Lung (tissue), 12 donors: ENCODE measurements around the gene PCDHB11. TPM values are rescaled to one million over a fixed set of nuclear protein-coding genes. Genes with fewer than 3 reads are reported as not detected.
"Not testable (repeated sequence)": the region's sequence is repeated elsewhere in the genome, so short reads cannot be mapped to it uniquely, and the experiment has no call there.

Experiments used
- ATAC-seq: fragments of 200-7000 bp; cut with Tn5 transposase; one replicate; pipeline ENCODE4 v1.9.1; 2020; ENCODE audit warnings: moderate number of reproducible peaks; ENCODE audit not compliant: insufficient read depth, low FRiP score
- DNase-seq, 3 donors: peaks; one replicate each; pipeline ENCODE4 v3.0.0-alpha.2; 2013 to 2017
- H3K27ac ChIP-seq, 2 donors: one replicate each; pipeline ENCODE4 v1.5.1; 2013; ENCODE audit warnings: mild to moderate bottlenecking in 2 of 2, moderate library complexity in 2 of 2, control low read depth in 1 of 2, inconsistent platforms in 1 of 2, low read depth in 1 of 2, low read length in 1 of 2
- H3K27me3 ChIP-seq, 3 donors: one replicate each; pipeline ENCODE4 v1.5.1; 2013; ENCODE audit warnings: low read length in 2 of 3; ENCODE audit not compliant: control insufficient read depth in 3 of 3, insufficient read depth in 3 of 3
- H3K36me3 ChIP-seq, 4 donors: one replicate each; pipeline ENCODE4 v1.5.1; 2013; ENCODE audit warnings: low read length in 4 of 4, mild to moderate bottlenecking in 1 of 4, moderate library complexity in 1 of 4; ENCODE audit not compliant: control insufficient read depth in 4 of 4, insufficient read depth in 4 of 4
- H3K4me1 ChIP-seq, 5 donors: one replicate each; pipeline ENCODE4 v1.5.1; 2013; ENCODE audit warnings: low read length in 5 of 5, mild to moderate bottlenecking in 2 of 5, moderate library complexity in 1 of 5; ENCODE audit not compliant: control insufficient read depth in 5 of 5, insufficient read depth in 5 of 5
- H3K4me3 ChIP-seq: one replicate; pipeline ENCODE4 v1.5.1; 2013; ENCODE audit warnings: mild to moderate bottlenecking, control low read depth, moderate library complexity
- H3K9ac ChIP-seq, 2 donors: one replicate each; pipeline ENCODE4 v1.5.1; 2013; ENCODE audit warnings: low read length in 2 of 2, control low read depth in 1 of 2; ENCODE audit not compliant: insufficient read depth in 1 of 2
- H3K9me3 ChIP-seq, 4 donors: one replicate each; pipeline ENCODE4 v1.5.1; 2013; ENCODE audit warnings: low read length in 3 of 4, mild to moderate bottlenecking in 1 of 4, moderate library complexity in 1 of 4; ENCODE audit not compliant: control insufficient read depth in 4 of 4, insufficient read depth in 3 of 4
- WGBS, 2 donors: extraction: QIAGEN DNeasy Blood & Tissue Kit; methylation state at CpG; one replicate each; pipeline ENCODE4 v1.1.7; 2013; 5-methylcytosine and 5-hydroxymethylcytosine counted together
- polyA plus RNA-seq, 2 donors: library from polyadenylated mRNA; stranded (reverse); fragments of 200-250 nt; gene quantifications; one replicate each; pipeline ENCODE4 v1.2.1, GENCODE V29; 2013
- total RNA-seq, 2 donors: library from RNA; depleted of rRNA in 1 of 2; stranded (reverse); fragments of >200 nt in 1 of 2; gene quantifications; one replicate each; pipeline ENCODE4 v1.2.1, GENCODE V29; 2014 to 2021
- TF ChIP-seq, protein P1 (sequence below): IDR thresholded peaks from 2 replicates; pipeline ENCODE4 v1.5.1; 2012; ENCODE audit warnings: mild to moderate bottlenecking; ENCODE audit errors: control extremely low read depth, extremely low read depth
- donor health status: control.
- donor health status: control.
- donor health status: Bipolar disorder and iron deficiency.
- donor health status: healthy.
- donor health status: DM: yes; HTN: yes; CAD: no.

PCDHB11 gene
- total and polyA plus RNA-seq, 4 donors, result 0.44 to 9.6 (median 1.4) TPM

DNA sequence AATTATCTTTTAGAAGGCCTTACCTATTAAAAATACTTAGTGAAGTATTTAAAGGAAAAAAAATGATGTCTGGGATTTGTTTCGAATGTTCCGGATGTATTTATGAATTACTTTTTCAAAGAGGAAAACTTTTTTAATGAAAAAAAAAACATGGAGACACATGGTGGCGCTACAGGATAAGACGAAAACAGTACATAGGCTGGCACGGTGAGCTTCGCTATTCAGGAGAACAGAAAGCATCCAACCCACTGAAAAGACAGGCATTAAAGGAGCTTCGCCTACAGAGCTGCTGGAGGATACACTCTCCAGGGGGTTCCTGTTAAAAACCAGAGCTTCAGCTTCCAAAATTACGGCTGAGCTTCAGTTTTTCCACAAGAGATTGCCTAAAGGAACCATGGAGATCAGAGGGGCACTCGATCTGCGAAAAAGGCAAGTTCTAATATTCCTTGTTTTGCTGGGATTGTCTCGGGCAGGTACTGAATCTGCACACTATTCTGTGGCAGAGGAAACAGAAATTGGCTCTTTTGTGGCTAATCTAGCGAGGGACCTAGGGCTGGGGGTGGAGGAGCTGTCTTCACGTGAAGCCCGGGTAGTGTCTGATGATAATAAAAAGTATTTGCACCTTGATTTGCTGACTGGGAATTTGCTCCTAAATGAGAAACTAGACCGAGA is 23.8 kb downstream of the PCDHB11 start, which contains the start of gene PCDHB14:
Gene PCDHB14, plus strand, starts transcription at position 232 of the 672 bp plus-strand sequence. Its CDS starts 163 bp downstream, at position 395.
- no peaks in the 10 kb centered on the region for H3K27me3 ChIP-seq
- H3K4me3 ChIP-seq, result no peak within 1 kb of the TSS
- peak within 1 kb of the TSS in 1 of 2 donors; percentile 53 for H3K9ac ChIP-seq
- 25 to 27% methylated on average over 15 of the region's 15 CpGs for WGBS, 2 donors
- peaks cover 3 to 31% (median 15%) of the 10 kb centered on the region in 4 donors for H3K9me3 ChIP-seq
- ATAC-seq (no peak), DNase-seq (peak in 2 of 3 donors; percentile 53 to 56)
- peaks cover 0 to 4% (median 0%) of the 10 kb centered on the region in 4 donors for H3K36me3 ChIP-seq
- TF ChIP-seq, protein P1, sequence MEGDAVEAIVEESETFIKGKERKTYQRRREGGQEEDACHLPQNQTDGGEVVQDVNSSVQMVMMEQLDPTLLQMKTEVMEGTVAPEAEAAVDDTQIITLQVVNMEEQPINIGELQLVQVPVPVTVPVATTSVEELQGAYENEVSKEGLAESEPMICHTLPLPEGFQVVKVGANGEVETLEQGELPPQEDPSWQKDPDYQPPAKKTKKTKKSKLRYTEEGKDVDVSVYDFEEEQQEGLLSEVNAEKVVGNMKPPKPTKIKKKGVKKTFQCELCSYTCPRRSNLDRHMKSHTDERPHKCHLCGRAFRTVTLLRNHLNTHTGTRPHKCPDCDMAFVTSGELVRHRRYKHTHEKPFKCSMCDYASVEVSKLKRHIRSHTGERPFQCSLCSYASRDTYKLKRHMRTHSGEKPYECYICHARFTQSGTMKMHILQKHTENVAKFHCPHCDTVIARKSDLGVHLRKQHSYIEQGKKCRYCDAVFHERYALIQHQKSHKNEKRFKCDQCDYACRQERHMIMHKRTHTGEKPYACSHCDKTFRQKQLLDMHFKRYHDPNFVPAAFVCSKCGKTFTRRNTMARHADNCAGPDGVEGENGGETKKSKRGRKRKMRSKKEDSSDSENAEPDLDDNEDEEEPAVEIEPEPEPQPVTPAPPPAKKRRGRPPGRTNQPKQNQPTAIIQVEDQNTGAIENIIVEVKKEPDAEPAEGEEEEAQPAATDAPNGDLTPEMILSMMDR, result no peak
- H3K27ac ChIP-seq, result no peak within 1 kb of the TSS
- no peaks in the 10 kb centered on the region for H3K4me1 ChIP-seq

DNA sequence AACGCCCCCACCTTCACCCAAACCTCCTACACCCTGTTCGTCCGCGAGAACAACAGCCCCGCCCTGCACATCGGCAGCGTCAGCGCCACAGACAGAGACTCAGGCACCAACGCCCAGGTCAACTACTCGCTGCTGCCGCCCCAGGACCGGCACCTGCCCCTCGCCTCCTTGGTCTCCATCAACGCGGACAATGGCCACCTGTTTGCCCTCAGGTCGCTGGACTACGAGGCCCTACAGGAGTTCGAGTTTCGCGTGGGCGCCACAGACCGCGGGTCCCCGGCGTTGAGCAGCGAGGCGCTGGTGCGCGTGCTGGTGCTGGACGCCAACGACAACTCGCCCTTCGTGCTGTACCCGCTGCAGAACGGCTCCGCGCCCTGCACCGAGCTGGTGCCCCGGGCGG is 25.4 kb downstream of the PCDHB11 start:
- not testable (repeated sequence) for H3K36me3 ChIP-seq, H3K4me3 ChIP-seq, ATAC-seq, H3K9ac ChIP-seq, DNase-seq, H3K4me1 ChIP-seq, H3K27me3 ChIP-seq, H3K27ac ChIP-seq
- H3K9me3 ChIP-seq, result peaks cover 3 to 22% (median 12%) of the 10 kb centered on the region in 4 donors
- 21 to 28% methylated on average over 31 to 34 of the region's 40 CpGs for WGBS, 2 donors

DNA sequence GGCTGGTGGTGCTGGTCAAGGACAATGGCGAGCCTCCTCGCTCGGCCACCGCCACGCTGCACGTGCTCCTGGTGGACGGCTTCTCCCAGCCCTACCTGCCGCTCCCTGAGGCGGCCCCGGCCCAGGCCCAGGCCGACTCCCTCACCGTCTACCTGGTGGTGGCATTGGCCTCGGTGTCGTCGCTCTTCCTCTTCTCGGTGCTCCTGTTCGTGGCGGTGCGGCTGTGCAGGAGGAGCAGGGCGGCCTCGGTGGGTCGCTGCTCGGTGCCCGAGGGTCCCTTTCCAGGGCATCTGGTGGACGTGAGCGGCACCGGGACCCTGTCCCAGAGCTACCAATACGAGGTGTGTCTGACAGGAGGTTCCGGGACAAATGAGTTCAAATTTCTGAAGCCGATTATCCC is 26.0 kb downstream of the PCDHB11 start:
- DNase-seq, H3K27ac ChIP-seq, H3K9ac ChIP-seq, ATAC-seq, H3K4me3 ChIP-seq, H3K27me3 ChIP-seq, H3K36me3 ChIP-seq, H3K4me1 ChIP-seq: not testable (repeated sequence)
- WGBS, 2 donors, result 27 to 35% methylated on average over 16 to 27 of the region's 30 CpGs
- peaks cover 3 to 20% (median 11%) of the 10 kb centered on the region in 4 donors for H3K9me3 ChIP-seq

DNA sequence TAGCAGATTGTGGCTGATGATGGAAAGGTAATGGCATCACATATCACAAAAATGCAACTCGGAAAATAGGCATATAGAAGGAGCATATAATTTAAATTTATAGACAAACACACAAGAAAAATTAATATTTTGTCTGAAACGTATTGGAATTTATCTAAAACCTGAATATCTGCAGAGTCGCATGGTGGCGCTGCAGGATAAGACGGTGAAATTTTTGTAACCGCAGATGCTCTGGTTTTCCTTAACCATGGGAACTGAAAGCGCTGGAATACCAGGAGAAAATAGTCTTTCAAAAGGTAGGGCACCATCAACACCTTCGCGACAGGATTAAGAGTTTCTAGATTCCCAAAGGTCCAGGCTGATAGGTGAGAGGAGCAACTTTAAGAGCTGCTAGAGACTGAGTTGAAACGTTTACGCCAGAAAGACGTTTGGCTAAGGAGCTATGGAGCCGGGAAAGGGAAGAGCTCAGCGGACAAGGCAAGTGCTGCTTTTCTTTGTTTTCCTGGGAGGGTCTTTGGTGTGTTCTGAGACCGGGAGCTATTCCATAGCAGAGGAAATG is 34.8 kb downstream of the PCDHB11 start:
- H3K4me3 ChIP-seq, result no peak overlapping the region
- ATAC-seq (no peak), DNase-seq (peak; percentile 24 to 58 (median 55))
- H3K9me3 ChIP-seq, result peaks cover 7 to 37% (median 22%) of the 10 kb centered on the region in 4 donors
- H3K9ac ChIP-seq, result peak overlapping the region in 1 of 2 donors; percentile 63
- no peaks in the 10 kb centered on the region for H3K27me3 ChIP-seq
- H3K36me3 ChIP-seq, result peaks cover 0 to 4% (median 0%) of the 10 kb centered on the region in 4 donors
- no peaks in the 10 kb centered on the region for H3K4me1 ChIP-seq
- TF ChIP-seq, protein P1, result no peak
- H3K27ac ChIP-seq, result no peak overlapping the region
- 7 to 8% methylated on average over 15 of the region's 15 CpGs for WGBS, 2 donors

DNA sequence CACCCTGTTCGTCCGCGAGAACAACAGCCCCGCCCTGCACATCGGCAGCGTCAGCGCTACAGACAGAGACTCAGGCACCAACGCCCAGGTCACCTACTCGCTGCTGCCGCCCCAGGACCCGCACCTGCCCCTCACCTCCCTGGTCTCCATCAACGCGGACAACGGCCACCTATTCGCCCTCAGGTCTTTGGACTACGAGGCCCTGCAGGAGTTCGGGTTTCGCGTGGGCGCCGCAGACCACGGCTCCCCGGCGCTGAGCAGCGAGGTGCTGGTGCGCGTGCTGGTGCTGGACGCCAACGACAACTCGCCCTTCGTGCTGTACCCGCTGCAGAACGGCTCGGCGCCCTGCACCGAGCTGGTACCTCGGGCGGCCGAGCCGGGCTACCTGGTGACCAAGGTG is 36.5 kb downstream of the PCDHB11 start:
- H3K36me3 ChIP-seq, H3K4me3 ChIP-seq, H3K27me3 ChIP-seq, H3K4me1 ChIP-seq, DNase-seq, ATAC-seq, H3K27ac ChIP-seq, H3K9ac ChIP-seq: not testable (repeated sequence)
- H3K9me3 ChIP-seq, result peaks cover 10 to 52% (median 26%) of the 10 kb centered on the region in 4 donors
- 28% methylated on average over 39 to 40 of the region's 40 CpGs for WGBS, 2 donors
